Activated gamma-delta T cell treated with Interleukin-2 at 50 U/mL for 16 hours (primary cell): ENCODE measurements around the gene CAMSAP3.

Experiments used
- DNase-seq: peaks from one replicate; pipeline ENCODE4 v3.0.0-alpha.2; 2020

The CAMSAP3 gene

GRCh38 chr19:7617172-7617571 lies 21.5 kb downstream of the CAMSAP3 start:
- no peak for DNase-seq

- DNase-seq = no peak
These were observed 22.1 kb downstream of the CAMSAP3 start for GRCh38 chr19:7617735-7618134.

GRCh38 chr19:7618348-7618747 lies 22.7 kb downstream of the CAMSAP3 start:
- no peak for DNase-seq

GRCh38 chr19:7618771-7619510 lies 23.3 kb downstream of the CAMSAP3 start:
- DNase-seq = no peak

GRCh38 chr19:7619671-7620441 lies 24.2 kb downstream of the CAMSAP3 start:
- DNase-seq = no peak

GRCh38 chr19:7620442-7621412 lies 25.1 kb downstream of the CAMSAP3 start:
- DNase-seq = no peak

- DNase-seq = no peak
These were observed 27.4 kb downstream of the CAMSAP3 start for GRCh38 chr19:7622933-7623685.

- no peak for DNase-seq
These were observed 28.3 kb downstream of the CAMSAP3 start for GRCh38 chr19:7623725-7624603.

GRCh38 chr19:7624810-7625209 lies 29.1 kb downstream of the CAMSAP3 start:
- no peak for DNase-seq

- DNase-seq = no peak
These were observed 30.2 kb downstream of the CAMSAP3 start for GRCh38 chr19:7625763-7626372.

- no peak for DNase-seq
These were observed 31.5 kb downstream of the CAMSAP3 start for GRCh38 chr19:7627166-7627565.

- DNase-seq = no peak
These were observed 33.1 kb downstream of the CAMSAP3 start for GRCh38 chr19:7628589-7629311.

GRCh38 chr19:7629347-7630054 lies 33.8 kb downstream of the CAMSAP3 start, which contains the start of the genes PET100 and XAB2:
Gene PET100 (plus strand): TSS chr19:7629793. CDS start chr19:7629834, 41 bp downstream.
Gene XAB2 (minus strand): TSS chr19:7629545. CDS start chr19:7629527, 18 bp downstream.
- DNase-seq = peak; percentile 94

- no peak for DNase-seq
These were observed 35.9 kb downstream of the CAMSAP3 start for GRCh38 chr19:7631577-7631976.

GRCh38 chr19:7632340-7633203 lies 36.9 kb downstream of the CAMSAP3 start:
- no peak for DNase-seq

GRCh38 chr19:7633698-7634097 lies 38.0 kb downstream of the CAMSAP3 start, which contains the start of gene PCP2:
Gene PCP2 (minus strand): TSS chr19:7633719. CDS start chr19:7633457, 262 bp downstream.
- no peak for DNase-seq

- DNase-seq = no peak
These were observed 40.0 kb downstream of the CAMSAP3 start for GRCh38 chr19:7635670-7636069.

- no peak for DNase-seq
These were observed 40.6 kb downstream of the CAMSAP3 start for GRCh38 chr19:7636317-7636690.
